AG20443 (cell line): Measurements from ENCODE around the gene L3MBTL1.
A peak's percentile ranks its signal among the peaks of the same experiment; 100 is the strongest.

Experiments
- DNase-seq: peaks from one replicate; pipeline ENCODE4 v3.0.0; 2012; ENCODE audit warnings: low spot score, mixed read lengths

L3MBTL1 gene

DNA sequence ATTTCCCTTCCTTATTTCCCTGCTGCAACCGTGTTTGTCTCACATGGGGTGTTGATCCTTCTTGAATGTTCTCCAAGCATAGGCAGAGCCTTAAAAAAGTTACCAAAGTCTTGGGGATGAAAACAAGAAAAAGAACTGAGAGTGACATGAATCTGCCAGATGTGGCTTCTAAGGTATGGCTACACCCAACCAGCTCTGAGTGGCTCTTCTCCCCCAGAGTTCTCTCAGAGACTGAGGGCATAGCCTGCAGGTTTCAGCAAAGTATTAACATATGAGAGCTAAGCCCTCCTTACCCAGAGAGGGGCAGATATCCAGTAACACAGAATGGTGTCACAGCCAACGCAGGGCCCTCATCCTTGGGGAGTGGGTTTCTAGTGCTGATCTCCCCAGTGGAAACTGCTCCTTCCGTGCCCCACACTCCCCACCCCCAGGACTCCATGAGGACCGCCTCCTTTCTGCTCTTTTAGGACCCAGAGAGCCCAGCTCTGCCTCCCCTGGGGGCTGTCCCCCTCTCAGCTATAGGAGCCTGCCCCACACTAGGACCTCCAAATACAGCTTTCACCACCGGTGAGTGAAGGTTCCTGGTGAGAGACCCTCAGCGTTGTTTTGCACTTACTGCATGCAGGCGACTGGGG lies 28.0 kb downstream of the L3MBTL1 start:
- DNase-seq = no peak

GRCh38 chr20:43536041-43536816 lies 28.7 kb downstream of the L3MBTL1 start:
- DNase-seq = no peak

GRCh38 chr20:43536817-43537440 lies 29.4 kb downstream of the L3MBTL1 start:
- no peak for DNase-seq

DNA sequence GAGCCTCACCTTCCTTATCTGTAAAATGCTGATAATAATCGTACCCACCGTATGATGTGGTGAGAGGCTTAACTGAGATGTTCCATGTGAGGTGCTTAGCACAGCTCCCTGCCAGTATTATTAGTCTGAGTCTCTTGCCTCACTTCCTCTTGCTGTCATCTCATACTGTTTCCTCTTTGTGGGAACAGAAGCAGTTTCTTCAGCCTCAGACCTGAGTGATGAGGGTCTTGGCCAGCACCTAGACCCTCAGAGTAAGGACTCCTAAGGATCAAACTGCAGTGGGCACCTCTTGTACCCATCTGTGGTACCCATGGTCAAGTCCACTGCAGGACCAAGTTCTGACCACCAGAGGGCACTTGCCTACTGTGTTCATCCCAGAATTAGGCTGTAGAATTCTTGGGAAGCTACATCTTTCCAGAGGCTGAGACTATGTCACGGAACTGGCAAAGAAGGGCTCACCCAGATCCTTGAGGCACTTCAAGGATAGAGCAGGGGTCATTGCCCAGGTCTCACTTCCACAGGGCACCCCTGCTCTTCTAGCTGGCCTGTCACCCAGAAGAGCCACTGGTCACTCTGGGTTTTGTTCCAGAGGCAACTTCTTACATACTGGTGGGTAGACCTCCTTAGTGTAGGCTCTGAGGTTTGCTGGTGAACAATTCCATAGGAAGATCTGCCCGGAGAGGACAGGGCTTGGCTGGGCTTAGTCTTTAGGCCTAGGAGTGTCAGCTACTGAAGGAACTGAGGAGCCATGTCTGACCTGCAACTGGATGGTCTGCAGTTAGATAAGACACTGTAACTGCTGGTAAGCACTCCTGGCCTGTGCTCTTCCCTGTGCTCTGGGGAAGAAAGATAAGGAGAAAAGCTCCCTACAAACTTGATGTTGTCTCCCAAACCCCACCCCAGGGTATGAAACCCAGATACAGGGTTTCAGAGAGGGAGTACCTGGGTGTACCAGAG lies 30.7 kb downstream of the L3MBTL1 start:
- peak; percentile 82 for DNase-seq

DNA sequence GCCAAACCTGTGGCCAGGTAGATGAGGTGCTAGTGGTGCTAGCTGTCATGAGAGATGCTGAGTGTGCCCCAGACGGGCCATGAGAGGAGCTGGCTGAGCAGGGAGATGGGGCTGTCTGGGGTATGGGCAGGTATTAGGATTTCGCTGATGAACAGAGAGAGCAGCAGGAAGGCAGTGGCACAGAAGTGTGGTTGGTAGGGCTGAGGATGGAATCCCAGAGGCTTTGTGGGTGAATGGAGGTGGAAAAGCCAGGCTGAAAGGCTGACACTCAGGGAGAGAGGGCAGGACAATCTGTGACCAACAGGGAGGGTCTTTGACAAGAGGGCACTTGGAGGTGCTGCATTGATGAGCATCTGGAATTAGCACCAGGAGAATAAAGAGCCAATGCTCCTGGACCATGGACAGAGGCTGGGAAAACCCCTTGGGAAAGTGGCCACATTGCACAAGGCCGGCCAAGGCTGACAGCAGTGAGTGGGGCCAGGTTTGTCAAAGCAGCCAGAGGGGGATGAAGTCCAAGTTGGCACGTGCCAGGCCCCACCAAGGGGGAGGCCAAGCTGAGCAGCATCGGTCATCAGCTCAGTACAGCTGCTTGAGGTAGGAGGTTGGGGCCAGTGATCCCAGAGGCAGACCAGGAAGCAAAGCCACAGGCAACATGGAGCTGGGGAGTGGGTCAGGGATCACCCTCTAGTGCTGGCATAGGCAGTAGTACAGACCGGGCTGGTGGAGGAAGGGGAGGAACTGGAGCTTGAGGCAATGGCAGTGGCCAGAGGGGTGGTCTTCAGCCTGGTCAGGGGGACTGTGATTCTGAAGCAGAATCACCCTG lies 31.6 kb downstream of the L3MBTL1 start:
- no peak for DNase-seq

- DNase-seq = no peak
These were observed 32.6 kb downstream of the L3MBTL1 start for GRCh38 chr20:43539975-43540672.

GRCh38 chr20:43540673-43541060 lies 33.2 kb downstream of the L3MBTL1 start:
- no peak for DNase-seq

GRCh38 chr20:43541214-43541613 lies 33.7 kb downstream of the L3MBTL1 start:
- no peak for DNase-seq

DNA sequence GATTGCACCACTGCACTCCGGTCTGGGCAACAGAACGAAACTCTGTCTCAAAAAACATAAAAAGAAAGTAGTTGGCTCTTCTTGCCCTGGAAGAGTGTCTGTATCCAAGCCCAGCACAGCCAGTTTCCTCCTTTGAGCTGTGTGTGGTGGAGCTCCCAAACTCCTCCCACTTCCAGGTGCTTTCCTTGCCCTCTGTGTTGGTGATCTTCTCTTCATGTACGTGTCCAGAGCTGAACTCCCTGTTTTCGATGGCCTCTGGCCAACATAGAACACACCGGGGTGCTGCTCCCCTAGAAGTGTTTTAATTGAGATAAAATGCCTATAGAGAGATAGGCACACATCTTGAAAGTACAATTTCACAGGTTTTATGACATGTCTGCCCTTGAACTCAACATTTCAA lies 34.7 kb downstream of the L3MBTL1 start:
- DNase-seq = no peak

GRCh38 chr20:43542674-43543073 lies 35.2 kb downstream of the L3MBTL1 start:
- no peak for DNase-seq

DNA sequence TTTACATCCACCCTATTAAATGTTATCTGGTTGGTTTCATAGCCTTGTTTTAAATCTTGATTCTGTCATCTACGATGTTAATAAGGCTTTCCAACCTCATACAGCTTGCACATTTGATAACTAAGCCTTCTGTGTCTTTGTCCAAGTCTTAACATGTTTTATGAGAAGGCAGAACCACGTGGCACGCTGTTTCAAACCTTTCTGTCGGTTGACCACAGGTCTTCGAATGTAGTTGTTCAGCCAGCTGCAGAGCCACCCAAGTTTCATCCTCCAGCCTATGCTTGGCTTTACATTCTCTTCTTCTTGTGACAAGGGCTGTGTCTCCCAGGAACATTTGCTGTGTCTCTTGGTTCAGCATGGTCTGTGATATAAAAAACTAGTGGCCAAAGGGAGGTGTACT lies 35.6 kb downstream of the L3MBTL1 start:
- DNase-seq = no peak

DNA sequence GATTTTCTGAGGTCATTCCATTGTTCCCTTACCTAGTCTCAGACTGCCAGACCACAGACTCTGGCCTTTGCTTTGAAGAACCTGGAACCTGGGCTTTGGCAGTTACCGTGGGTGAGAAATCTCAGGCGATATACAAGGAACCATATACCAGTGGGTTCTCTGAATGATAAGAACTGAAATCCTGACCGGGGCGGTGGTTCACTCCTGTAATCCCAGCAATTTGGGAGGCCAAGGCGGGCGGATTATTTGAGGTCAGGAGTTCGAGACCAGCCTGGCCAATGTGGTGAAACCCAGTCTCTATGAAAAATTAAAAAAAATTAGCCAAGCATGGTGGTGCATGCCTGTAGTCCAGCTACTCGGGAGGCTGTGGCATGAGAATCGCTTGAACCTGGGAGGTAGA lies 37.0 kb downstream of the L3MBTL1 start:
- no peak for DNase-seq

GRCh38 chr20:43545837-43546578 lies 38.5 kb downstream of the L3MBTL1 start:
- DNase-seq = no peak

DNA sequence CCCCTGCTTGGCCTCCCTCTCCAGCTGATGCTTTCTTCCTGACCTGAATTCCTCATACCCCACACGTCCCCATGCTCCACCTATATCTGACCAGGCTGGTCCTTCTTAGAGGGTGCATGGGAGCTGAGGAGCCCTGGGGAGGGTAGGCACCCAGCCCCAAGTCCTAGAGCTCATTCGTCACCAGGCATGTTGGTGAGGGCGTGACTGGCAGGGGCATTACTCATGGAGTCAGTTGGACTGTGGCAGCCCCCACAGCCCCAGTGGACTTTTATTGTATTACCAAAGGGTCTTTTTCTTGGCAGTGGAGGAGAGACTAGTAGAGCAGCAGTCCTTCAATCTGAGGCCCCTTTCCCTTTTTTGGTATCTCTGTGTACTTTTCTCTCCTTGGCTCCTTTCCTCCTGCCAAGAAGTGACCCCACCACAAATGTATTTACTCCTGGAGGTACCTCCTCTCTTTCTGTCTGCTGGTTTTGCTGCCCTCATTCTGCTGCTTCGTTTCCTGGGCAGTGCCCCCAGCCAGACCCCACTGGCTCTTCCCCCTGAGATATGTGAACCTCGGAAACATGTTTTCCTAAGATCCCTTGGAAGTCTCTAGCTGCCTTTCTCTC lies 40.9 kb downstream of the L3MBTL1 start:
- DNase-seq = no peak

DNA sequence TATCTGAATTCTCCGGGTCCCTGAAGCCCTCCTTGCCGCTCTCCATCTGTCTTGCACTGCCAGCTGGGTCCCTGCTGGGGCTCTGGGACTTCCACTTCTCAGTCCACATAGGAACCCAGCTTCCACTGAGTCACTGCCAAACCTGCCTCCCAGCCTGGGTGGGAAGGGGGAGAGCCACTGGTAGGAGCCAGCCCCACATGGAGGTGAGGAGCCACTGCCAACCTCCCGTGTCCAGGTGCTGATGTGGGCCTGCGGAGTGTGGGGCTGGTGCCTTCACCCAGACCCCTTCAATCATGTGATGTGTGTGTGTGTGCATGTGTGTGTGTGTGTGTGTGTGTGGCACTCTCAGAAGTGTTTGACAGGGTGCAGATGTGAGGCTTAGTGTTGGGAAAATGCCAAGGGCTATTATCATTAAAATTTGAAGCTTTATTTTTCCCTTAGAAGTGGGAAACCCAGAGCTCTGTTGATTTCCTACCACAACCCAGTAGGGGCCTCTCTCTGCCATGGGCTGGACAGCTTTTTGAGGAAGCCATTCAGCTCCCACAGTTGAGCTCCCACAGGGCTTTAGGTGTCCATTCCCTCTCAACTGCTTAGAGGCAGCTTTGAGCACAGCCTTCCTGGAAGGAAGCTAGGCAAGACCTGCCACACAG lies 42.0 kb downstream of the L3MBTL1 start:
- DNase-seq = no peak

- no peak for DNase-seq
These were observed 43.0 kb downstream of the L3MBTL1 start for GRCh38 chr20:43550456-43550855.

DNA sequence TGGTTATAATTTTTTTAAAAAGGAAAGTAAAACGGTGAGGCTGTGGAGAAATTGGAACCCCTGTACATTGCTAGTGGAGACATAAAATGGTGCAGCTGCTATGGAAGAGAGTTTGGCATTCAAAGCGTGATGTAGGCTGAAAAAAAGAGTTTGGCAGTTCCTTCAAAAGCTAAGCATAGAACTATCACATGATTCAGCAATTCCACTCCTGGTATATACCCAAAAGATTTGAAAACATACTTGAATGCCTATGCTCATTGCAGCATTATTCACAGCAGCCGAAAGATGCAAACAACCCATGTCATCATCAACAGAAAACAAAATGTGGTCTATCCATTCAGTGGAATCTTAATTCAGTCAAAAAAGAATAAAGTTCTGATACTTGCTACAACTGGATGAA lies 46.9 kb downstream of the L3MBTL1 start:
- DNase-seq = no peak

- no peak for DNase-seq
These were observed 51.1 kb downstream of the L3MBTL1 start, which contains the start of gene SGK2 for GRCh38 chr20:43558412-43559146. Gene SGK2 (plus strand): TSS chr20:43559027. CDS start chr20:43566496, 7,469 bp downstream.
